HG03045 (cell line): ENCODE measurements around the gene VSTM4.

Experiments used
- ATAC-seq: cut with Tn5 transposase; IDR thresholded peaks from one replicate; pipeline ENCODE4 v1.9.1; 2021; ENCODE audit warnings: mild to moderate bottlenecking, moderate library complexity; ENCODE audit not compliant: unreplicated experiment

VSTM4 gene

DNA sequence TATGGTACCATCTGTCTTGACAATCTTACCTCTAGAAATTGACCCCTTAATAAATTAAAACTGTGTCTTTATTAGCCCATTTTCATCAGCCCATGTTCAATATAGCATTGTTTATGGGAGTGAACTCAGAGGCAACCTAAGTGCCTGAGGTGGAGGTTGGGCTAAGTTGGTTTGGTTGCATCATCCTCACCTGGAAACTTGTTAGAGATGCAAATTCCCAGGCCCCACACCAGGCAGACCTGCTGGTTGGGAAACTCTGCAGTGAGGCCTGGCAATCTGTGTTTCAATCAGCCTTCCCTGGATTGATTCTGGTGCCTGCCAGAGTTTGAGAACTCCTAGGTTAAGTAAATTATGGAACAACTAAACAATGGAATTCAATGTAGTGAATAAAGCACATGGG lies 27.9 kb upstream of the VSTM4 start:
- no peak for ATAC-seq

- no peak for ATAC-seq
Measured at GRCh38 chr10:49141541-49142332, 26.4 kb upstream of the VSTM4 start.

DNA sequence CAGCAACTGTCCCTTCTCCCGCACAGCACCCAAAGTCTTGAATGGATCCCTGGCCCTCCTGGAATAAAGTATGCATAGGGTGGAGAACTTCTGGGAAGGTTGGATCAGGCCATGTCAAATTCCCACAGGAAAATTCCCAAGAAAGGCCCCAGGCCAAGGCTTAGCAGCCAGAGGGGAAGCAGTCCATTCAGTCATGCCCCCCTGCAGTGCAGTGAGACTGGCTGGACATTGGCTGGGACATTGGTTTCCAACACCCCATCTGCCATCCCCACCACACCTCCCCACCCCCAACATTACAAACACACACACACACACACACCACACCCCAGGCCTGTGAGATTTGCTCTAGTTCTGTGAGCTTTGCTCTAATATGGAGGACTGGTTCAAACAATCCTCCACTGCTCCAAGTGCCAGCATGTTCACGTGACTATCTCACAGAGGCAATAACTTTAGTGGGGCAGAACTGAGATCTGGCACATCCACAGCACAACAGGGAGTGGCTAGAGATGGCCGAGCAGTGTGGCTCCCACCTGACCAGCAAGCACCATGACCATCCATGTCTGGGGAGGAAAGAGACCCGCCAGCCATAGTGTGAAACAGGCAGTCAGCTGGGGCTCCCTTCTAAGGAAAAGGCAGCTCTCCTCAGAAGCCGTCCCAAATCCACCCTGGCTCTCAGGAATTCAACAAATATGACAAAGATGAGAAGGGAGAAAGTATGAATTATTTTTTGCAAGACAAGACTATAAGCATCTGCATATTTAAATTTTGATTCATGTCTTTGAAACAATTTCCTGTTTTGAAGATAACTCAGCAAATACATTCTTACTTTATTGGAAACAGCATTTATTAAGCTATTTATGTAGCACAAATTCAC lies 25.2 kb upstream of the VSTM4 start:
- ATAC-seq = no peak

GRCh38 chr10:49139846-49140195 lies 24.5 kb upstream of the VSTM4 start:
- ATAC-seq = no peak

- ATAC-seq = no peak
Measured at GRCh38 chr10:49139028-49139845, 23.9 kb upstream of the VSTM4 start.

GRCh38 chr10:49138361-49138891 lies 23.1 kb upstream of the VSTM4 start:
- ATAC-seq = no peak

DNA sequence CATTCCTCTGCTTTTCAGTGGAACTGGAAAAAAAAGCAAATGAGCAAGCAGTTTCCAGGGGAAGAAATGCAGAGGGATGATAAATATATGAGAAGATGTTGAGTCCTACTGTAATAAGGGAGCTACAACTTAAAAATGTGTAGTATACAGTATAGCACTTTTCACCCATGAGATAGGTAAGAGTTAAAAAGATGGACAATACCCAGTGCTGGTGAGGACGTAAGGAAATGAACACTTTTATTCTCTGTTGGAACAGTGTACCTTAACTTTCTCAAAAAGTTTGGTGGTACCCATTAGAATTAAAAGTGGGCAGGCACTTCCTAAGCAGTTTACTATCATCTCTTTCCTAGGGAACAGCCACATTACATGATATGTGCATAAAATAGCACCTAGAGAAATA lies 21.2 kb upstream of the VSTM4 start:
- no peak for ATAC-seq

- no peak for ATAC-seq
Measured at GRCh38 chr10:49135575-49136313, 20.4 kb upstream of the VSTM4 start.

GRCh38 chr10:49134327-49134726 lies 19.0 kb upstream of the VSTM4 start:
- ATAC-seq = no peak

- no peak for ATAC-seq
Measured at GRCh38 chr10:49133706-49134248, 18.5 kb upstream of the VSTM4 start, which contains the start of gene FAM170B. Gene FAM170B (minus strand): TSS chr10:49134021. CDS start chr10:49133918, 103 bp downstream.

DNA sequence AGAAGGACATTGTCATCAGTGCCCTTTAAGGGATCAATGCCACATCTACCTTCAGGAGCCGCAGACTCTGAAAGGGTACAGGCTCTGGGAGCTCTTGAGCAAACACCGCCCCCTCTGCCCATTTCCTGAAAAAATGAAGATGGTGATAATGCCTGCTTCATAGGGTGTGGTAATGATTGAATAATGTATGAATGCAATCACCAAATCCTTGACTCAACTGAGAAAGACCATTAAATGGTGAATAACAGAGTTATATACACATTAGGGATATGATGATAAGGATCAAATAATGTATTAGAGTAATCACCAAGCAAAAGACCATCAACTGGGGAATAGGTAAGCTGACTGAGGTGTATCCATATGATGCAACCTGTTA lies 17.0 kb upstream of the VSTM4 start:
- no peak for ATAC-seq

DNA sequence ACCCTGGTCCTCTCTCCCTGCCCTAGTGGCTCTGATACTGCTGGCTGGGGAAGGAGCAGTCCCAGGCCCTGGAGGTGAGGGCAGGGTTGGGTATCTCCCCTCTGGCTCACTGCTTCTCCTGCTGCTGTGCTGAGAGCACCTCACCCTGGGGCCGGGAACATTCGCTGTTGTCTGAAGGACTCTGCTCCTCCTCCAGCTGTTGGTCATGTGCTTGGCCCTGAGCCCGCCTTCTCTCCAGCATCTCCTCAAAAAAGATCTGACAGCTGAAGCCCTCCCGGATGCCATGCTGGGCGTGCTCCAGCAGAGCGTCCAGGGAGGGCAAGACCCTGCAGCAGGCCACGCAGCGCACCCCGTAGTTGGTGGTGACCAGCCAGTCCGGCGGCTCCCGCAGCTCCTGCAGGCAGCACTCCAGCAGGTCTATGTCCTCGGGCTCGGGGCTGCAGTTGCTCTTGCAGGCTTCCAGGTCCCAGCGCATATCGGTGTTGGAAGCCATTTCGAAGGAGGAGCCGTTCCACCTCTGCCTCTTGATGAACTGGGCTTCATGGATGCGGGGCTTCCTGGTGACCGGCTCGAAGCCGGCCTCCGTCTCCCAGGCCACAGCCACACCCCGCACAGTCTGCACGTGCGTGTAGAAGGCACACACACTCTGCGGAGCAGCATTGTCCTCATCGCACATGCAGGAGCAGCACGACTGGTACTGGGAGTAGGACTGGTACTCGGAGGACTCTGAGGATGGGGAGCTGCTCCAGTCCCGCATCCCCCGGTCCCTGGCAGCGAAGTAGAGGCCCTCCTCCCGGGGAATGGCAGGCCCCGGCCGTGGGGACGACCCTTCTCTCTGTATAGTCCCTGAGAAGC lies 16.4 kb upstream of the VSTM4 start:
- no peak for ATAC-seq

DNA sequence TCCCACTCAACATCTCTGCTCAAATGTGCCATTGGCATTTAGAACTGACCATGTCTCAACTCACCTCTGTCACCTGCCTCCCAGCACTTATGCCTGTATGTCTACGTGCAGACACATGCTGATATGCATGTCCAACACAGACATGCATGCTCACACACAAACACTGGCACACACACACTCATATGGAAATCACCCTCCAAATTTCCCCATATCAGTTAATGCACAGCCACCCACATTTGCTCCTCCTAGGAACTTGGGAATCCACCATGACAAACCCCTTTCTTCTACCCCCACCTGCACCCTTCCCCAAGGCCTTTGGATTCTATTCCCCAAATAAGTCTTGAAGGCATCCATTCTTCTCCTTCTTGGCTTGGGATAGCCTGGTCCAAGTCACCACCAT lies 14.1 kb upstream of the VSTM4 start:
- ATAC-seq = no peak

DNA sequence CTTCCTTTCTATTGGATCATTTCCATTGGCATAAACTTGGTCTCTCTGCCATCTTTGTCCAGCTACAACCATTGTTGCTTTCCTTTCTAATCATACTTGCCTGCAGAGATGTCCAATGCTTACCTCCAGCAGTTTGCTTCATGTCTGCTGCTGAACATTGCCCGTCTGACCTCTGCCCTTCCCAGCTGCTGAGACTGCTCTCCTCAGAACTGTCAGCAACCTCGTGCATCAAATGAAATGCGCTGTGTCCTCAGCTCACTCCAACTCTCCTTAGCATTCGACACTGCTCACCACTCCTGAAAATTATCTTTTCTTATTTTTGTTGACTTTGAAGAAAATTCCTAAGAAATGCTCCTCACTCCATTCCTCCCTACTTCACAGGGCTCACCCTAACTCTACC lies 13.5 kb upstream of the VSTM4 start:
- no peak for ATAC-seq

GRCh38 chr10:49123981-49124950 lies 8.9 kb upstream of the VSTM4 start:
- ATAC-seq = no peak

DNA sequence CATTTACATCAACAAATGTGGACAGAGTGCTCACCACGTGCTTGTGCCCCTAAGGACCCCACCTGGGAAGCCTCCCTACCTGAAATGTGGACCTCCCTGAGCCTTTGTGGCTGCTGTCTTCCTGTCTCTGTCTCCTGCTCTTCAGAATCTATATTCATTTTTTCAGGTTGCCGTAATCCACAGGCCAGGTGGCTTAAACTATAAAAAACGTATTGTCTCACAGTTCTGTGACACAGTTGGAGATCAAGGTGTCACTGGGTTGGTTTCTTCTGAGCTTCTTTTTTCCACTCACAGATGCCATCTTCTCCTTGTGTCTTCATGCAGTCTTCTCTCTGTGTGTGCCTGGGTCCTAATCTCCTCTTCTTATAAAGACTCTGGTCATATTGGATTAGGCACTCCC lies 5.6 kb upstream of the VSTM4 start:
- ATAC-seq = no peak

GRCh38 chr10:49119746-49120145 lies 4.4 kb upstream of the VSTM4 start:
- no peak for ATAC-seq
